HL-60/S4 (cell line): ENCODE measurements around the gene MFSD1.

Experiments used
- in situ Hi-C: fragments of 300-500 bp; cut with MboI; formaldehyde crosslinking; loops from 2 replicates; pipeline ENCODE4 v1.14.3; 2022; ENCODE audit warnings: low sequenced_read_pairs

Gene MFSD1

DNA sequence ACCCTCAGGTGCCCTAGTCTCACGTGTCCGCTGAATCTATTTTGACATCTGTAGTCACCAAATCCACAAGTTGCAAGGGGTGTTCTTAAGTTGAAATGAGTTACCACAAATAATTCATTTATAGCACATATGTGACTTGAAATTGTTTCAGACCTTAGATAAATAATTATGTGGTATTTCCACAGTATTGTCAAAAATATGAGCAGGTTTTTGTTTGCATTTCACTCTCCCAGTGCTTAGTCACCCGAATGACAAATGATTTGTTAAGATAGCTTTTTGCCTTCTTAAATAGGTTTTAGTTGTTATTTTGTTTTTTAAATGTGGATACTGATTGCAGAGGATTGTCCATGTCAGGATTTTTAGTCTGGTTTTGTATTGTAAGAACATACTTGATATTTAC, 2.6 kb downstream of the MFSD1 start:
- in situ Hi-C loops = no loop called here

GRCh38 chr3:158808697-158809096, 6.8 kb downstream of the MFSD1 start:
- in situ Hi-C loops = no loop called here

DNA sequence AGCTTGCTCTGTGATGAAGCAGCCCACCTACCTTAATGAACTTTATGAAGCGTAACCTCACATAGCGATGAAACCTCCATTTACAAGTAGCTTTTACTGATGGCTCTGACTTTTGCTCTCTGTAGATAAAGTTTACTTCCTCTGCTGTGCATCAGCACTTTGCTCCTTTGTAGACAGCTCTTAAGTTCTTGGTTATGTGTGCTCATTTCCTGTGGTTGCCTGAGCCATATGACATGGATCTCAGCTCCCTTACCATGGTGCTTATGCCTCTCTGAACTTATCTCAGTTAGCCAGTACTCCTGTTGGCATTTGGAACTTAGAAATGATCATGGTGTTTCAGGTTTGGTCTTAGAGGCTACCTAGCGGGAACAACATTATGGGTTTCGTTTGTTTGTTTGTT, 7.8 kb downstream of the MFSD1 start:
- in situ Hi-C loops = no loop called here

DNA sequence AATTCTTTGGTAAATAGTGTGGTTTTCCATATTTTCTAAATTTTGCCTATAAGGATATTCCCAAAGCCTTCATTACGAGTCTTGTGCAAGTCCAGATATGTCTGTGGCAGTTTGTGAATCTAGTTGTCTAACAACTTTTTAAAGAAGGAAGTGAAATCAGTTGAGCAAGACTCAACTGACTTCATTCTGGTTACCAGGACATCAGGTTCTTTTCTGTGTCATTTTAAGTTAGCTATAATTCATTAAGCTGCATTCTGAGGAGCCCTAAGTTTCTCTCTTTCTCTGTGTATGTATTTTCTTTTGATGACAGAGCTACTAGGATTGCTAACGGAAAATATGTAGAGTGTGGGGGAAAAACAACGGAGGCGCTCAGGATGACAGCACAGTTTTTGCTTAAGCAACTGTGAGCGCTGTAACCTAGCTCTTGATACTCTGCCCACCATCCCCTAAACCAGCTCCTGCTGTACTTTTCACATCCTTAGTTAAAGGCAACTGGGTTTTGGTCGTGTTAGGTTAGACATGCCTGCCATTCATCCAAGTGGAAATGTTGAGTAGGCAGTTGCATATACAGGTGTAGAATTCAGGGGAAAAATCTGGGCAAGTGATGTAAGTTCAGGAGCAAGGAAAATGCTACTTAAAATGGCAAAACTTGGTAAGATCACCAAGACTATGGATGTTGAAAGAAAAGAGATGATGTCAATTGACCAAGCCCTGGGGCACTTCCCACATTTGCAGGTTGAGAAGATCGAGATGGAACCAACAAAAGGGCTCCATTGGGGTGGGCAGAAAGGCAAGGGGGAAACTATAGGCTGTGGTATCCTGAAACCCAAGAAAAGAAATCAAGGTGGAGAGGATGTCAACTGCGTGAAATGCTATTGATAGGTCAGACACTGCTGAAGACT, 9.2 kb downstream of the MFSD1 start:
- in situ Hi-C loops = no loop called here

GRCh38 chr3:158819282-158819681, 17.4 kb downstream of the MFSD1 start:
- in situ Hi-C loops = no loop called here

DNA sequence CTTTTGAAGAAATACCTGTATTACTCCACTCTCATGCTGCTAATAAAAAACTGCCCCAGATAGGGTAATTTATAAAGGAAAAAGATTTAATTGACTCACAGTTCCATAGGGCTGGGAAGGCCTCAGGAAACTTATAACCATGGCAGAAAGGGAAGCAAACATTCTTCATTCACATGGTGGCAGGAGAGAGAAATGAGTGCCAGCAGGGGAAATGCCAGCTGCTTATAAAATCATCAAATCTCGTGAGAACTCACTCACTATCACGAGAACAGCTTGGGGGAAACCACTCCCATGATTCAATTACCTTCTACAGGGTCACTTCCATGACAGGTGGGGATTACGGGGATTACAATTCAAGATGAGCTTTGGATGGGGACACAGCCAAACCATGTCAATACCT, 18.7 kb downstream of the MFSD1 start:
- in situ Hi-C loops = no loop called here

DNA sequence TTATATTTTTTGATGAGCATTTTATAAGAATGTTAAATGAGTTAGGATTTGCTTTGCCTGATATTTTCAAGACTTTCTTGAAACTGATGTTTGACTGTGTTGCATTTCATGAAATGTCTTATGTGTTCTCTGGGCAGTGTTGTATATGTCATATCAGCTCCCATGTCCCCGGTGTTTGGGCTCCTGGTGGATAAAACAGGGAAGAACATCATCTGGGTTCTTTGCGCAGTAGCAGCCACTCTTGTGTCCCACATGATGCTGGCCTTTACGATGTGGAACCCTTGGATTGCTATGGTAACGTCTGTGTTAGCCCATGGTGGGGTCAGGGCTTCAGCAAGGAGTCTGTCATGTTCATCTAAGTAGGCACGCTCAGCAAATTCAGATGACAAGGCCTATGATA, 20.0 kb downstream of the MFSD1 start:
- in situ Hi-C loops = no loop called here

DNA sequence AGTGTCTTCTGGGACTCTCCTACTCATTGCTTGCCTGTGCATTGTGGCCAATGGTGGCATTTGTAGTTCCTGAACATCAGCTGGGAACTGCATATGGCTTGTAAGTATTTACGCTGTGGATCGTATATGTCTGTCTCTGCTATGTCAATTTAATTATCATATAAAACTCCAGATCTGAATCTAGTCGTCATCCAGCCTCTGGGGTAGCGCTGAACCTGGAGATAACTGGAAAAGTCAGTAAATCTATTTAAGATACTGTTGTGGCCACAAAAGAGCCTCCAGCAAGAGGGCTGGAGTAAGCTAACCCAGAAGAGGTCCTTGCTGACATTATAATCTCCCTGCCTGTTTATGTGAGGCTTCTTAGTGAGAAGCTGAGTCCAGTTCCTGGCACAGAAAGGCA, 21.6 kb downstream of the MFSD1 start:
- in situ Hi-C loops = no loop called here

- in situ Hi-C loops = no loop called here
Measured at GRCh38 chr3:158827773-158828172, 25.9 kb downstream of the MFSD1 start.

GRCh38 chr3:158830391-158830790, 28.5 kb downstream of the MFSD1 start:
- in situ Hi-C loops = no loop called here

DNA sequence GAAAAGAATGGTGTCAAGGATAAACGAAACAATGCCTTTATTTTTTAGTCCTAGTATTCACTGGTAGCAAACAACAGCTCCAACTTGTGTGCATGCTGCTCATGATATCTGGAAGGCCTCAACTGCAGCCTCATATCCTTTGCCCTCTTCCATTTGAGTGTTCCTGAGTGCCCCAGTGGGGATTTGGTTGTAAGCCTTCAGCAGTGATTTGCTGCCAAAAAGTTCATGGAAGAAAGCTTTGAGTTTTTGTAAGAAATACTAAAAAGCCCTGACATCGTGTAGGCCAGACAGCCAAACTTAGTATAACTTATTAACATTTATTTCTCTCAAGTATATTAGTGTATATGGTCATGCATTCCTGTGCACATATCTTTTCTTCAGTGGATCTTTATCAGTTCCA, 30.0 kb downstream of the MFSD1 start:
- in situ Hi-C loops = no loop called here

- in situ Hi-C loops = no loop called here
Measured at GRCh38 chr3:158835631-158836030, 33.8 kb downstream of the MFSD1 start.

DNA sequence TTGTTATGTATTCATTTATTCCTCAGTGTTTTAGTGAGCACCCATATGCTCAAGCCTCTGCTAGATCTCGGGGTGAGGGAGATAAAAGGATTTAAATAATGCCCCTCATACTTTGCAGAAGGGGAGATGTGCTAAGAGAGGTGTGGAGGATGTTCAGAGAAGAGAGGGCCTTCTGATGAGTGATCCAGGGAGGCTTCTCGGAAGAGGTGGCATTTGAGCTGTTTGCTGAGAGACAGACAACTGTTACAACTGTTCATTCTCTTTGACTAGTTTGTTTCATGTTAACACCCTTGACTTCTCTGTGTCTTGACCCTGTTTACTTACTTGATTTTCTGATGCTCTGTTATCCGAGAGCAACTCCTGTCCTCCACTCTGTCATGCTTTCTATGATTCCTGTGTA, 34.5 kb downstream of the MFSD1 start:
- in situ Hi-C loops = no loop called here

GRCh38 chr3:158837240-158837639, 35.4 kb downstream of the MFSD1 start:
- in situ Hi-C loops = no loop called here

GRCh38 chr3:158839966-158840365, 38.1 kb downstream of the MFSD1 start:
- in situ Hi-C loops = loop anchor here (10.0 kb wide), 1 partner anchor 415 kb away; no protein-coding TSS in a partner anchor

DNA sequence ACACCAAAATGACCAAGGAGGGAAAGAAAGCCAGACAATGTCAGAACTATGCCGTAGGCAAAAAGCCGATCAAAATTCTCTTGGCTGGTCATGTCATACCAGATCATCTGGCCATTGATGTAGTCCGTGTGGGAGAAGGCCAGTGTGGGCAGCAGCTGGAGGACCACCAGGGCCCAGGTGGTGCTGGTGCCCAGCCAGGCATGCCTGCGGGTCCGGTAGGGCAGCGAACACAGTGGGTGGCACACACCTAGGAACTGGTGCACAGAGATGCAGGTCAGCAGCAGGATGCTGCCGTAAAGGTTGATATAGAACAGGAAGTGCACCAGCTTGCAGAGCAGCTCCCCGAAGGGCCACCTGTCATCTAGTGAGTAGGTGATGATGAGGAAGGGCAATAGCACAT, 39.5 kb downstream of the MFSD1 start:
- in situ Hi-C loops = loop anchor here (10.0 kb wide), 1 partner anchor 413 kb away; no protein-coding TSS in a partner anchor

- in situ Hi-C loops = loop anchor here (10.0 kb wide), 1 partner anchor 412 kb away; no protein-coding TSS in a partner anchor
Measured at GRCh38 chr3:158842976-158843375, 41.1 kb downstream of the MFSD1 start.

- in situ Hi-C loops = loop anchor here (10.0 kb wide), 1 partner anchor 409 kb away; no protein-coding TSS in a partner anchor
Measured at GRCh38 chr3:158845765-158846350, 44.0 kb downstream of the MFSD1 start.

GRCh38 chr3:158846803-158847451, 45.1 kb downstream of the MFSD1 start:
- in situ Hi-C loops = loop anchor here (10.0 kb wide), 1 partner anchor 408 kb away; no protein-coding TSS in a partner anchor

DNA sequence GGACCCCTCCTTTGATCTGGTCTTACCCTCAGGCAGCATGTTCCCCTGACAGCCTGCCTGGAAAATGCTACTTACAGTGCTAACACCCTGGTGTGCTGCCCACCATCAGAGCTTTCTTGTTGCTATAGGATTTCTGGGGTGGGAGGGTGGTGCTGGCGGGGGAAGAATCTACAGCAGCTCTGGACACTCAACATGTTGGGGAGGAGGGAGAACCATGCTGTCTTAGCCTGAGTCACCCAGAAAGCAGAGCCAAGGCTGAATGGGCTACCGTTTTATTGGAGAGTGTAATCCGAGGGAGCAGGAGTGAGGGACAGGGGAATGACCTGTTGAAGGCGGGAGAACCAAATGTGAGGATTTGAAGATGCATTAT, 45.6 kb downstream of the MFSD1 start:
- in situ Hi-C loops = loop anchor here (10.0 kb wide), 1 partner anchor 407 kb away; no protein-coding TSS in a partner anchor

- in situ Hi-C loops = loop anchor here (10.0 kb wide), 1 partner anchor 407 kb away; no protein-coding TSS in a partner anchor
Measured at GRCh38 chr3:158847885-158848284, 46.0 kb downstream of the MFSD1 start.
